Measurements from ENCODE around the gene HJV.

Gene HJV

DNA sequence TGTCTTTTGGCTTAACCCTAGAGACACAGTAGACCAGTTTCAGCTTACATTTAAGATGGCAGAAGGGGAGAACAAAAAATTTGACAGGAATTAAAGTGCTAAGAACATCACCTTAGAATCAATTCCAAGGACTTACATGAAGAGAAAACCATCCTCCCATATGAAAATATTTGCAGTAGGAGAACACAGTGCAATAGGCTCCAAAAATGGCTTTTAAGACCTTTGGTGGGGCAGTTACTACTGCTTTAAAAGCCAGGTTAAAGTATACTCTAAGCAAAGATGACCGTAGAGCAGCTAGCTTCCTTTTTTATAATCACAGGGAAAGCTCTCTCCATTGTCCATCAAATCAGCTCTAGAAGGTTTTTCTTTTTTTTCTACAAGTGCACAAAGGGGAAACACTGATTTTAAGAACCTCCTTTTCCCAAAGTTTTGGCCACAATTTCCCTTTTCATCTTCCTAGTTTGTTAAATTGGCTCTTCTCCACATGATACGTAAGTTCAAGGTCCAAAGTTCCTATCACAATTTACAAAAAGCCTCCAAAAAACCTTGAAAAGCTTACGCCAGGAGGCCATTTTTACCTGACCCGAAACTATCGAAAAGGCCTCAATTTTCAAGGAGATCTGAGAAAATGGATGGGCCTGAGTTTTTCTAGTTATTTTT lies 28.4 kb downstream of the HJV start:
- DNase-seq (ENCODE audit: low read depth in 2 of 2), result no peak

DNA sequence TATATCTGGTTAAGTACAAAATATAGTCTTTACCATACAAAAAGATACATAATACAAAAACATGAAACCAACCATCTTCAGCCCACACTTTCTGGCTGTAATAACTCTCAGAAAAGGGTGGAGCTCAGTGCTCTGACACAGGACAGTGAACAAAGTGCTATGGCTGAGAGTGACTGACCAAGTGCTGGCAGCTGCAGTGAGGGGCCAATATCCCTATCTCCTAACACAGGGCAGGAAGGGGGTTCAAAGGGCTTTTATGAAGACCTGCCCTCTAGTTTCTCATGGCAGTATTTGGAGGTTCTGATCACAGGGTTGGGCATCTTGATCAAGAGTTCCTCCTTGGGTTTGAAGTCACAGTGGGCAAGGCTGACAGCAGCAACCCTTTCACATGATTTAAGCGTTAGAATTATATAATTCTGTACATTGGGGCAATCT lies 29.0 kb downstream of the HJV start:
- no peak for DNase-seq (ENCODE audit: low read depth in 2 of 2)

DNA sequence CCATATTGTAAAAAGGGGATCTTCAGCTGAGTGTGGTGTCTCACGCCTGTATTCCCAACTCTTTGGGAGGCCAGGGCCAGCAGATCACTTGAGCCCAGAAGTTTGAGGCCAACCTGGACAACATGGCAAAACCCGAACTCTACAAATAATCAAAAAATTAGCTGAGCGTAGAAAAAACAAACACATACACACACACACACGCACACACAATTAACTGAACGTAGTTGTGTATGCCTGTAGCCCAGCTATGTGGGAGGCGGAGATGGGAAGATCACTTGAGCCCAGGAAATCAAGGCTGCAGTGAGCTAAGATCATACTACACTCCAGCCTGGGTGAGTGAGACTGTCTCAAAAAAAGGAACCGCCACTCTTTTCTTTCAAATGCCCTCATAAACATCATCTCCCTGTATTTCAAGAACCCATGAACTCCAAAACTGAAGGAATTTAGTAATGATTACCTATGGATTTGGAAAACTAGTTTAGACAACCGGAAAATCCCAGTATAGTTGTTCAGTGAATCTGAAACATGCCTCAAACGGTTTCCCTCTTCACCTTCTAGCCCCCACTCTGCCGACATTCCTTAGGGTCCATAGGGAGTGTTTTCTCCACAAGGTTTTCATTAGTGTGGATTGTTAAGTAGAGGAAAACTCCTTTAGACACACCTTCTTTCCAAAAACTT lies 29.7 kb downstream of the HJV start:
- no peak for DNase-seq (ENCODE audit: low read depth in 2 of 2)

DNA sequence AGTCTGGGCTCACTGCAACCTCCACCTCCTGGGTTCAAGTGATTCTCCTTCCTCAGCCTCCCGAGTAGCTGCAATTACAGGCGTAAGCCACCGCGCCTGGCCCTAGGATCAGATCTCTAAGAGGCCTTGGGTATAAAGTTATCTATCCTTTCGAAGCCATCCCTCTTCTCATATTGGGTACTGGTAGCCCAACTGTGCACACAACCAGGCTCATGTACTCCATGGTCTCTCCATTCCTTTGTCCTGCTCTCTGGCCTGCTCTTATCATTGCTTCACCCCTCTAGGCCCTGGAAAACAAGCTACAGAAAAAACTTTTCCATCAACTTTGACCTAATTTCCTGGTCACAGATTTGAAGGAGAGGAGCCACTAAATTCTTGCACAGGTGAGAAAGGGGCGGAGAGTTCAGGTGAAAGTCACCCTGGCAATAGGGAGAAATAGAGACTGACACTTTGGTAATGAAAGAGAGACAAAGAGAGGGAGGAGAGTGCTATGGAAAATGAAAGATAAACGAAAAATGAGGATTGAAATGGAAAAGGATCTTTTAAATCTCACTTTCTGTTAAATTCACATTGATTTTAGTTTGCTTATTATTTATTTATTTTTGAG lies 31.2 kb downstream of the HJV start:
- no peak for DNase-seq (ENCODE audit: low read depth in 2 of 2)

DNA sequence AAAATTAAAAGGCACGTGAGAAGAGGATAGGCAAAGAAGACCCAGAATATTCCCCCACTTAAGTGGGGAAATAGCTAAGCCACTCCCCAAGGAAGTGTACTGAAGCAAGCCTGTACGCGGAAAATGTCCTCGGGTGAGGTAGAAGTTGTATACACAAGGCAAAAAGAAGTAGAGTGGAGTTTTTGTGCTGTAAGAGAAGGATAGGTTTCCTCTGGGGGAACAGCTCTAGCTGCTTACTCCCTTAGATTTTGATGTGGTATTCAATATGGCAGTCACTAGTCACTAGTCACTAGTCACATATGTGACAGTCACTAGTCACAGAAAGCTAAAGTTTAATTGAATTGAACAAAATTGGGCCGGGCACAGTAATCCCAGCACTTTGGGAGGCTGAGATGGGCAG lies 32.8 kb downstream of the HJV start:
- DNase-seq (ENCODE audit: low read depth in 2 of 2), result no peak

DNA sequence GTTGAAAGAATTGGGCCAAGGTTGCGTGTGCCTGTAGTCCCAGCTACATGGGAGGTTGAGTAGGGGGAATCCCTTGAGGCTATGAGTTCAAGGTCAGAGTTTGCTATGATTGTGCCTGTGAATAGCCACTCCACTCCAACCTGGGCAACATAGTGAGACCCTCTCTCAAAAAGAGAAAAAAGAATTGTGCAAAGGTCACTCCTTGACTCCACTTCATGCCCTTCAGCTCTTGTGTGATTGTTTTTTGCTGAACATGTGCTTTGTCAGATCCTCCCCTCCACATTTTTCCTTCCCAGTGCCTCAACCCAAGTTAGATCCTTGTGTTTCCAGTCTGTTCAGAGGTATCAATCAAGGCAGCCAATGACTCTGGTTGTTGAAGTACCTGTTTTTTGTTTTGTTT lies 33.6 kb downstream of the HJV start:
- no peak for DNase-seq (ENCODE audit: low read depth in 2 of 2)

DNA sequence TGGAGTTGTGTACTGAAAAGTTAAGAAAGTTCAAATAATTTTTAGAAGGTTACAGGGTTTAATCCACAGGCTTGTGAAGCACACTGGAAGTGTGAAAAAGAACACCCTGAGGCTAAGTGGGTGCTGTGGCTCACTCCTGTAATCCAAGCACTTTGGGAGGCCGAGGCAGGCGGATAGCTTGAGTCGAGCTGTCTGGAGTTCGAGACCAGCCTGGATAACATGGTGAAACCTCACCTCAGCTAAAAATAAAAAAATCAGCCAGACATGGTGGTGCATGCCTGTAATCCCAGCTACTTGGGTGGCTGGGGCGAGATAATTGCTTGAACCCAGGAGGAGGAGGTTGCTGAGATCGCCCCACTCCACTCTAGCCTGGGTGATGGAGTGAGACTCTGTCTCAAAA lies 35.0 kb downstream of the HJV start:
- no peak for DNase-seq (ENCODE audit: low read depth in 2 of 2)

DNA sequence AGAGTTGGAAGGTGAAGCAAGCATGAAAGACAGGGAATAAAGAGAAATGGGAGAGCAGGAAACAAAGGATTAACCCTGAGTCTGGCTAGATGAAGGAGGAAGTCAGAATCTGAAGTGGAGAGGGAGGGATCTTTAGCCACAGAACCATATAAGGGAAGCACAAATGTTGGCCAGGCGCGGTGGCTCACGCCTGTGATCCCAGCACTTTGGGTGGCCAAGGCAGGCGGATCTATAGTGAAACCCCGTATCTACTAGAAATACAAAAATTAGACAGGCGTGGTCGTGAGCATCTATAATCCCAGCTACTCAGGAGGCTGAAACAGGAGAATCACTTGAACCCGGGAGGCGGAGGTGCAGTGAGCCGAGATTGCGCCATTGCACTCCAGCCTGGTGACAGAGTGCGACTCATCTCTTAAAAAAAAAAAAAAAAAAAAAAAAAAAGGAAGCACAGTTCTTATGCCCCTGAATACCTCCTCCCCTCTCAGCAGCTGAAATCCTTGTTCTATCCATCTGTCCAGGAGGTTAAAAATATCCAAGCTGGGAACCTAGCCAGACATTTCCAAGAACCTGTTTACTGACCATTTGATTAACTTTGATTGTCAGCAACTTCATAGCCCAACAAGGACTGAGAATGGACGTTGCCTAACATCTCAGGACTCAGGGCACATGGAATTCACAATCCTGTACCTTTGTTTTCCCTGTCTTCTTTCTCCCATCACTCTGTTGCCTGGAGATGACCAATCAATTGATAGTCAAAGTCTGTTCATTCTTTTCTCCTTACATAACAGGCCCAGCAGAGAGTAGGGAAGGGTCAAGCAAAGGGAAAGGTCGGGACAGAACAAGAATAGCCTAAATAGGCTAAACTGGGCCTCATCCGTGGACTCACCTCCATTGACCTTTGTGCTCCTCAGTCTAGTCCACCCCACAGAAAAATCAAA lies 35.8 kb downstream of the HJV start:
- DNase-seq (ENCODE audit: low read depth in 2 of 2), result no peak

DNA sequence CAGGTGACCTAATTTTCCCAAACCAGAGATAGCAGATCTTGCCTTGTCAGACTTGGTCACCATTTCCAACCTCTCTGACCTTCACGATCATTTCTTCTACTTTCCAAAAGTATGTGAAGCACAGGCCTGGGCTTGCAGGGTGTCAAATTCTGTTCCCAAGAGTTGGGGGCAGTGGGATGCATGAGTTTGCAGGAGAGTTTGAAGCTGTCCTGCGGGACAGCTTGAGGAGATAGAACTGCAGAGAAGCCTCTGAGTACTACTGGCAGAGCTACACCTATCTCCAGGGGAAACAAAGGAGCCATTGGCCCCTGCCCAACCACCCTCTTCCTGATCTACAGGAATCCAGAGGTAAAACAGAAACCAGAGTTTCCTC lies 36.4 kb downstream of the HJV start:
- DNase-seq (ENCODE audit: low read depth in 2 of 2), result no peak

DNA sequence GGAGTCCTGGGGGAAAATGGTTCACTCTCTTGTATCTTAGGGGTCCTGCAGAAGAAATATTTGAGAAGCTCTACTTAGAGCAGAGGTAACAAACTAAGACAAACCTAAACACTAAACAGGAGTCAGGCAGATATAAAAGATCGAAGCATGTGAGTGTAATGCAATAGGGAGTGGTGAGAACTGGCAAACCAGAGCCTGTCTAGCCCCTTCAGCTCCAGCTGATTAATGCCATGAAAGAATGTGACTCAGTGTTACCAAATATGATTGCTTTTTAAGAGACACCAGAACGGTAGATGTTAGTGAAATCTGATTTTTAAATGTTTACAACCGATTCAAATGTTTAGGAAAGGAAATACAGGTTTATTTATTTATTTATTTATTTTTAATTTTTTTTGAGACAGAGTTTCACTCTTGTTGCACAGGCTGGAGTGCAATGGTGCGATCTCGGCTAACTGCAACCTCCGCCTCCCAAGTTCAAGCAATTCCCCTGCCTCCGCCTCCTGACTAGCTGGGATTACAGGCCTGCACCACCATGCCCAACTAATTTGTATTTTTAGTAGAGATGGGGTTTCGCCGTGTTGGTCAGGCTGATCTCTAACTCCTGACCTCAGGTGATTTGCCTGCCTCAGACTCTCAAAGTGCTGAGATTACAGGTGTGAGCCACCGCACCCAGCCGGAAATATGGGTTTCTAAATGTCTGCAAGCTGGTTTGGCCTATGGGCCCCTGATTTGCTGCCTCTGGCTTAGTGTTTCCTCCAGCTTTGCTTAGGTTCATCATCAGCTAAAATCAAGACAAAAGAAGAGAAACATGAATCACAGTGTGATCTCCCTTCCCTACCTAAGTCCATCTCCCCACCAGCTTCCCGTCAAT lies 37.3 kb downstream of the HJV start:
- no peak for DNase-seq (ENCODE audit: low read depth in 2 of 2)

DNA sequence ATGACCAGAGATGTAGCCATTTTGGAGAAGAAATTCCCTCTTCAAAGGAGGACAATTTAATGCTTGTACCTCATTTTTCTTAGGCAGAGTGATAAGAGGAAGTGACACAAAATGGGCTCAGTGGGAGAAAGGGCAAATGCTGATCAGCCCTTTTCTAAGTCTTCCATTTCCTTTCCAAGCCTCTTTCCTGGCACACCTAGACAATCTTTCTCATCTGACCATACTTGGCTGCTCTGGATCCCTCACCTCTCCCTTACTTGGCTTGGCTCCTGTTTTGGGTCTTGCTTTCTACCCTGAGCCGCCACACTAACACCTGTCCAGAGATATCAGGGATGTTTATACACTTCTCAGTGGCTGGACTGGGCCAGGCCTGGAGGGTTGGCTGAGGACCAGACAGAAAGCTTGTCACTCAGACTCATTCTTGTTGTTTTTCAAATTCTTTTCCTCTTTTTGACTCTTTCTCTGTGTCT lies 38.3 kb downstream of the HJV start:
- DNase-seq (ENCODE audit: low read depth in 2 of 2), result no peak

DNA sequence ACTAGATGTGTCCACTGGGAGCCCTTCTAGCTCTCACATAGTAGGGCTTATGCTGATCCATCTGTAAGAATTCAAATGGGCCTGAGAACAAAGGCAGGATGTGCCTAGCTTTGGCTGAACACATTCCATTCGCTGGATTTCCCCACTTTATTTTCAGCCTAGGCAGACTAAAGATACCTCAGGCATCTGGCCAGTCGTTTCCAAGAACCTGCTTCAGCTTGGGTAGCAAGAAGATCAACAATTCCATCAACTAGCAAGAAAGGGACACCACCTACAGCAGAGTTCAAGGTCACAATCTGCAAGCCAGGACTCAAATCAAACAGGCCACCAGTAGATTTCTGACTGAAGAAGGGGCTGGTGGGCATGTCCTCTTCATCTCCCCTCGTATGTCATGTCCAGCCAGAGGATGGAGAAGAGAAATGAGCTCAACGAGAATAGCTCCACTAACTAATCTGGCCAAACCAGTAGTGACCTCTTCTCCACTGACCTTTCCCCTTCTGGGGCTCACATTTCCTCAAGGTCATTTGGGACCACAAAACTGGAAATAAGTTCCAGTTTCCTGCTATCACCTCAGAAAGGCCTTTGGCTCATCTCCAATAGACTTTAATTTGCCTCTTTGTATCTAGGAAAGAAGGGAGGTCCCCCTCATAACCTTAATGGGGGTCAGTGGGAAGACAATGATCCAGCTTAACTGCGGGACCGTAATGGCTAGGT lies 39.4 kb downstream of the HJV start:
- DNase-seq (ENCODE audit: low read depth in 2 of 2), result no peak

DNA sequence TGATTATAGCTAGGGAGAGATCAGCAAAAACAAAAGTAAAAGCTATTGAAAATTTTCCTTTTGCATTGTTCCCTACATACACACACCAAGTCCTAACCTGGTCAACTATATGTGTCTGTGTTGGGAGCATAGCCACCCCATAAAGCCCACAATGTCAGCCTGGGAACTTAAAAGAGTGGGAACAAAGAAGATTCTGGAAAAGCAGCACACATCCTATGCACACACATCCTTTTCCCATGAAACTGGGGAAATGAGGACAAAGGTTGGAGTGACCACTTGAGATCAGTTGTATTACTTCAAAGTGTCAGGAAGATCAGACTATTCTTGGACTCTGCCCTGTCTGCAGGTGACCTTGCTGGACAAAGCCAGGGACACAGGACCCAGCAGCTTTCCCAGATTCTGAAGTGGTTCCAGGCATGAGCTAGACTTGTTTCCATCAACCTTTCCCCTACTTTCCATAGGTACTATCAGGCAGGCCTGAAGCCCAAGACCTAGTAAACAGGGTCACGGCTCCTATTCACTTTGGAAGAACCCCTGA lies 41.0 kb downstream of the HJV start:
- DNase-seq (ENCODE audit: low read depth in 2 of 2), result no peak

DNA sequence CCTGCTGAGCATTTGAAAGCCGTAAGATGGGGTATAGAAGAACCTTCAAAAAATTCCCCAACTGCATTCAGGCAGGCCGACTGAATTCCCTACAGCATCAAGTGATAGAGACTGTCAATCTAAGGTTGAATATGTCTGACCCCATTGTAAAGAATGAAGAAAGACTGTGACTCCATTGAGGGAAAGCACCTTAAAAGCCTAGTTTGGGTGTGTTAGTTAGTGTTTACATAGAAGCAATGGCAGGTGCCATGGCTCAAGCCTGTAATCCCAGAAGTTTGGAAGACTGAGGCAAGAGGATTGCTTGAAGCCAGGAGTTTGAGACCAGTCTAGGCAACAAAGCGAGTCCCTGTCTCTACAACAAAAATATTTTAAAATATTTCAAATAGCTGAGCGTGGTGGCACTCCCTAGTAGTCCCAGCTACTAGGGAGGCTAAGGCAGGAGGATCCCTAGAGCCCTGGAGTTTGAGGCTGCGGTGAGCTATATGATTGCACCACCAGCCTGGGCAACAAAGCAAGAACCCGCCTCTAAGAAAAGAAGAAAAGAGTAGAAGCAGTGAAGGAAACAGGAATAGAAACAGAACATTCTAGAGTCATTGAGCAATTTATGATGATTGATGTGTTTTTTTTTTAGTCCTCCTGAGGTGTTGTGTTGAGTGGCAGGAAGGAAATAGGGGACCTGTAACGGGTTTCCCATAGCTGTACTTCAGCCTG lies 41.6 kb downstream of the HJV start:
- no peak for DNase-seq (ENCODE audit: low read depth in 2 of 2)

DNA sequence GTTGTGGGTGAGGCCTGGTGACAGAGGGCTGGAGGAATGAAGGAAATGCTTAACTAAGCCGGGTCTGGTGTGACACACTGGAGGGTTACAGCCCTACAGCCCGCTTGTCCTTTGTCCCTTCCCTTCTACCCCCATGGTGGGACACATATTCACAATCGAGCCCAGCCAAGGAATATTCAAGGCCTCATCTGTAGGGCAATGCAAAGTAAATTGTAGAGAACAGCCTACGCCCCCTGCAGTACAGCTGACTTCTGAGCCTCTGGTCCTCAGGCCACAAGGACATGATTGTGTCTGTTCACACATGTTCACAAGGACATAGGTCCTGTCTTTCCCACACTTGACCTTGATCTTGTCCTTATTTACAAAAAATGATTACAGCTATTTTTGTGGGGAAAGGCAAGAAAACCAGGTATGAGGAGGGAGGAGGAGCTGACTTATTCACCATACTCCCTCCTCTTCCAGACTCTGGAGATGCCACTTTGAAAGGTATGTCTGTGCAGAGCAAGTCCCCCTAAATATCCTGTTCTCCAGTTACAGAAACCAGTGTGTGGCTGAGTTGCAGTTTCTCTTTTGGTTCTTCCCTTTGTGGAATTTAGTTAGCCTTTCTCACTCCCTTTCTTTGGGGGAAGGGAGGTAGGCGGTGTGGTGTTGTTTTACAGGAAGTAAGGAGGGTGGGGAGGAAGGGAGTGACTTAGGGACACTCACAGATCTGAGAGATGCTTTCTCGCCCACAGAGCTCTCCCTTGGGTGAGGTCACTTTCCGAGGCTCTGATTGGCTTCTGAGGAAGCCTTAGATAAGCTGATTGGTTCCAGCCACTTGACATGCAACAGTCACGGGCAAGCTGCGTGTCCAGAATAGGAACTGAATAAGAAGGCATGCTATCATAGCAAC lies 42.4 kb downstream of the HJV start:
- peak; percentile 60 to 67 for DNase-seq (ENCODE audit: low read depth in 2 of 2)

DNA sequence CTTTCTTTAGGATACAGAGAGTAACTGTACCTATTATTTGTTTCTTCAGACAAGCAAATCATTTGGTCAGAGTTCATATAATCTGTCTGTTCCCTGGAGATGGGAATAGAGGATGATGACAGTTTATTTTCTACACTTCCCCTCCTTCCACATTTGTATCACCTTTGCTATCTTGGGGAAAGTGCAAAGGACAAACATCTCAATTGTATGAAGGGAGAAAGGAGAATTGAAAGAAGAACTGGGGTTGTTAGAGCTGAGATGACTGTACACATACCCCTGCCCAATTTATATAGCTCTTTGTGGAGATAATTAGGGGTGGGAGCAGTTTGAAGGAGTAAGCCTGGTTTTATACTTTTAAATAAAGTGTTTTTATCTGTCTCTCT lies 43.1 kb downstream of the HJV start:
- no peak for DNase-seq (ENCODE audit: low read depth in 2 of 2)

DNA sequence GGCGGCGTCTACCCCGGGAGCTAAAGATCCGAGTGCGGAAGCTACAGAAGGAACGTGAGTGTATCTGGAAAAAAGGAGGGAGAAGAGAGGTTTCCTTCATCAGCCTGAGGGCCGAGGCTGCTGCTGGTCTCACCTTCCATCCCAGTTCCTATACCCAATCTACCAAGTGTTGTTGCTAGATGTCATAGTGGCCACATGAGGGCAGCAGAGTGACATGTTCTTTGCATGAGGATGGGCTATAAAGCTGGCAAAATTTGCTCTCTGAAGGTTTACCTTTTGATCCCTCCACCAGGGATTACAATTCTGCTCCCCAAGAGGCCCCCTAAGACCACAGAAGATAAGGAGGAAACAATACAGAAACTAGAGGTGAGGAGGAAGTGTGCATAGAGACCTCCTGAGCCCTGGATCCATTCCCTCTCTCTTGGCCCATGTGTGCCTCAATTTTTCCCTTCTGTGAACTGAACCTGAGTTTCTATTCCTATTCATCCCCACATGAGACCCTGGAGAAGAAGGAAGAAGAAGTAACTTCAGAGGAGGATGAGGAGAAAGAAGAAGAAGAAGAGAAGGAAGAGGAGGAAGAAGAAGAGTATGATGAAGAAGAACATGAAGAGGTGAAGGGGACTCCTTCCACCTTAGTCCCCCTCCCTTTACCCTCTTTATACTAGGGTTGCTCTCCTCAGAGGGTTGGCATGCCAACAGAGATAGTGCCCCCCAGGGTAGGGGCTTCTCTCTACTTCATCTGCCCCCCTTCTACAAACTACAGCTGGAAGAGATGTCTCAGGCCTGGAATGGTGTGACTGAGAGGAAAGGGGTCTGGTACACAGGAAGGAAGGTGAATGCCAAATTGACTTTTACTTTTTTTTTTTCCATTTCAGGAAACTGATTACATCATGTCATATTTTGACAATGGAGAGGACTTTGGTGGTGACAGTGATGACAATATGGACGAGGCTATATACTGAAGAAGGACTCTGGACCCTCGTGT lies 43.8 kb downstream of the HJV start:
- DNase-seq (ENCODE audit: low read depth in 2 of 2), result peak in 1 of 2 donors; percentile 57

All from activated CD4-positive, alpha-beta T cell treated with anti-CD3 and anti-CD28 coated beads for 24 hours (primary cell).